Placental pericyte (primary cell): ENCODE data around the gene SAMD13. TPM values are rescaled to one million over a fixed set of nuclear protein-coding genes. Genes with fewer than 3 reads are reported as not detected.

Experiments
- small RNA-seq: library from RNA; depleted of rRNA; stranded (forward); fragments of <200 nt; gene quantifications from one replicate; pipeline ENCODE3, GENCODE V24; 2012; ENCODE audit warnings: low replicate concordance
- total RNA-seq: library from RNA; depleted of rRNA; stranded (reverse); fragments of >200 nt; gene quantifications from 2 replicates; pipeline ENCODE4 v1.2.3, GENCODE V29; 2012

The SAMD13 gene, protein sequence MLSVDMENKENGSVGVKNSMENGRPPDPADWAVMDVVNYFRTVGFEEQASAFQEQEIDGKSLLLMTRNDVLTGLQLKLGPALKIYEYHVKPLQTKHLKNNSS
- total RNA-seq, result 0.14 TPM in 1 of 2 replicates, not detected in the other

DNA sequence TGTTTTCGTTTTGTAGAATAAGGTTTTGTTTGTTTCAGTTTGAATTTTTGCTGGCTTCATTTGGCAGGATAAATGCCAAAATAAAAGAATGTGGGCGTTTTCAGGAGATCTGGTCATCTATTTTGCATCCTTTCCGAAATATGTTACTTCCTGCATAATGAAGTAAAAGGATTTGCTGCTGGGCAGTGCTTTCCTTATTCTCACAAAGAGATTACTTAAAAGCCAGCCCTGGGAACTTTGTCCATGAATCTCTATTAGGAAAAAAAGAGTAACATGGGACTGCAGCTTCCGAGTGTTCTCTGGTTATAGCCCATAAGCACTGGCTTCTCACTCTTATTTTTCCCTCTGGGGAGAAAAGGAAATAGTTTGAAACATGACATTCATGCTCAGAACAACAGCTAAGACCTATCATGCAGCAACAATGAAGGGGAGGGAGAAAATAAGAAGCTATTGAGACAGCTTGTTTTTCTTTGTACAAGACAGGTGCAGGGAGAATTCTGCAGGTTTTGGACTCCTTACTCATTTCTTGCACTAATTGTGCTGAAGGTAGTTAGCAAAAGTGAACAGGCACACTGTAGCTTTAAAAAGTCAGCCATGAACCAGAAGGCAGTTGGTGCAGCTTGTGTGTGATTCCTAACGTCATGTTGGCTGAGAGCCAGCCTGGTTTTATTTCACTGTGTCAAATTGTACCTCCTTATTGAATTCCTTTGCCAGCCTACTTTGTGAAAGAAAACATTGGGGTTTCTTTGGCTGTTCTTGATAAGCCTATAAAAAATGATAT is at the start of gene SAMD13:
SAMD13 (plus strand) TSS at position 705 of the 781 bp plus-strand sequence. CDS start 1,527 bp downstream, outside the sequence.

DNA sequence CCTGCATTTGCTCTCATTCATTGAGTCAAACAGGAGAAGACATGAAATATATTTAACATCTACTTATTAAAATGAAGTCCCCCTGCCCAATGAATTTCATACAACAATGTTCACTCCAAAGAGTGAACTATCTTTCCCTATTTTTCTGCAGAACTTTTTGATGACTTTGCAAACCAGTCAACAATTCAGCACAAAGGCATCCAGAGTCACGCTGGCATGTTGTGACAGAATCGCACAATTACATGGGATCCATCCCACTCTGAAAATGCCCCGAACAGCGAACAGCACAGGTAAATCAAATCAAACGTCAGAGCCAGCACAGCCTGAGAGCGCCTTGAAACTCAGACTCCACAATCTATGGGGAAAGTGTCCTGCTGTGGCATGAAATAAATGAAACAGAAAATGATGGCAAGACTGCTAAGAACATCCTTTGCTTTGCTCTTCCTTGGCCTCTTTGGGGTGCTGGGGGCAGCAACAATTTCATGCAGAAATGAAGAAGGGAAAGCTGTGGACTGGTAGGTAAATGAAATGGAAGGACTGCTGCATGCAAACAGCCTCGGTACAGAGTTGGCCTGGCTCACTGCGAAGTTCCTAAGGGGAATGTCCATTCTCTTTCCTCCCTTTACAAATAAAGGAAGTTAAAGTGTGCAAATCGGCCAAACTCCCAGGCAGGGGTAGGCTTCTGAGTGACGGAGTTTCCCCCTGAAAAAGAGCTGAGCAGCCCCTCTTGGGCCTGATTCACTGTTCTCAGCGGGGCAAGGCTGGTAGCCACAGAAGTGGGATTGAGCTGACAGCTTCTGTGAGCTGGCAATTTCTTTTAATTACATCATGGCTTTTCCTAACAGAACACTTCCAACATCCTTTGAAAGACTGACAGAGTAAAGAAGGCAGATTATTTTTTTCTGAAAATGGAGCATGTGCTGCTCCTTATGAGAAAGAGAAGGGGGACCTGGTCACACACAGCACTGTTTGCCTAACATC is 97.0 kb downstream of the SAMD13 start, which contains the start of gene DNASE2B:
DNASE2B (plus strand) TSS at position 310 of the 981 bp plus-strand sequence; CDS start at position 391, 81 bp downstream.

Small RNA genes lying within 50 kb of the gene (small RNA-seq; reads per million reads assigned to genes)
- not detected for gene RF00410

Other genes with a start within 250 kb of the SAMD13 start
- gene PRKACB, start 157.4 kb upstream of the SAMD13 start, total RNA-seq, result 13.1 and 36.5 TPM in 2 replicates
- gene DNASE2B, start 96.8 kb downstream of the SAMD13 start, total RNA-seq, result not detected in 2 replicates
- 26.5 and 39.8 TPM in 2 replicates for gene RPF1, start 177.6 kb downstream of the SAMD13 start, total RNA-seq
- gene SPATA1, start 204.7 kb downstream of the SAMD13 start, total RNA-seq, result 0.43 and 0.88 TPM in 2 replicates
- 36.1 and 36.8 TPM in 2 replicates for gene GNG5, start 204.9 kb downstream of the SAMD13 start, total RNA-seq